Fibroblast of pulmonary artery (primary cell): ENCODE data around the gene RANBP17.
"Not testable (repeated sequence)": the region's sequence is repeated elsewhere in the genome, so short reads cannot be mapped to it uniquely, and the experiment has no call there.

Experiments
- DNase-seq: peaks from one replicate; pipeline ENCODE4 v3.0.0-alpha.2; 2010; ENCODE audit warnings: low read depth
- H3K4me3 ChIP-seq: replicated peaks from 2 replicates; pipeline ENCODE4 v1.5.1; 2011; ENCODE audit warnings: low read depth, mild to moderate bottlenecking, control low read depth, low read length, moderate library complexity
- TF ChIP-seq, protein P1 (sequence below): IDR thresholded peaks from 2 replicates; pipeline ENCODE4 v1.5.1; 2011; ENCODE audit warnings: mild to moderate bottlenecking, control low read depth, low read length, inconsistent platforms; ENCODE audit errors: missing control alignments

The RANBP17 gene

GRCh38 chr5:170826117-170826516 is 35.7 kb upstream of the RANBP17 start:
- TF ChIP-seq, protein P1, sequence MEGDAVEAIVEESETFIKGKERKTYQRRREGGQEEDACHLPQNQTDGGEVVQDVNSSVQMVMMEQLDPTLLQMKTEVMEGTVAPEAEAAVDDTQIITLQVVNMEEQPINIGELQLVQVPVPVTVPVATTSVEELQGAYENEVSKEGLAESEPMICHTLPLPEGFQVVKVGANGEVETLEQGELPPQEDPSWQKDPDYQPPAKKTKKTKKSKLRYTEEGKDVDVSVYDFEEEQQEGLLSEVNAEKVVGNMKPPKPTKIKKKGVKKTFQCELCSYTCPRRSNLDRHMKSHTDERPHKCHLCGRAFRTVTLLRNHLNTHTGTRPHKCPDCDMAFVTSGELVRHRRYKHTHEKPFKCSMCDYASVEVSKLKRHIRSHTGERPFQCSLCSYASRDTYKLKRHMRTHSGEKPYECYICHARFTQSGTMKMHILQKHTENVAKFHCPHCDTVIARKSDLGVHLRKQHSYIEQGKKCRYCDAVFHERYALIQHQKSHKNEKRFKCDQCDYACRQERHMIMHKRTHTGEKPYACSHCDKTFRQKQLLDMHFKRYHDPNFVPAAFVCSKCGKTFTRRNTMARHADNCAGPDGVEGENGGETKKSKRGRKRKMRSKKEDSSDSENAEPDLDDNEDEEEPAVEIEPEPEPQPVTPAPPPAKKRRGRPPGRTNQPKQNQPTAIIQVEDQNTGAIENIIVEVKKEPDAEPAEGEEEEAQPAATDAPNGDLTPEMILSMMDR: no peak
- DNase-seq: no peak
- H3K4me3 ChIP-seq: no peak overlapping the region

DNA sequence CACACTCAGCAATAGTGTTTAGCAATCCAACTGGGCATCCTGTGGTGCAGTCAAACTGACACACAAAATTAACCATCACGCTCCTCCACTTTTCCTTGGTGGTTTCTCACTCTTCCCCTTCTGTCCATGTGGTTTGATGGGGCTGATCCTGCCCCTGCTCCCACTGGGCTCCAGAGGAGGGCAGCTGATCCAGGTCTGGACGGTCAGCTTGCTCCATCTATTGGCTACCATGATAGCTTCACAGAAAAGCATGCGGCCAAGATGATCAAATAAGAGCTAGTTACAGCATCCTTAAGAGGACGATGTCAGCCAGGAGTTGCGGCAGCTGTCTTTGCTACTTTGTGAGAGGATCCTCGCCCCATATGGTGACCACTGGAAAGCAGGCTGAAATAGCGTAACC is 29.6 kb upstream of the RANBP17 start:
- DNase-seq: no peak
- TF ChIP-seq, protein P1: no peak
- H3K4me3 ChIP-seq: no peak overlapping the region

DNA sequence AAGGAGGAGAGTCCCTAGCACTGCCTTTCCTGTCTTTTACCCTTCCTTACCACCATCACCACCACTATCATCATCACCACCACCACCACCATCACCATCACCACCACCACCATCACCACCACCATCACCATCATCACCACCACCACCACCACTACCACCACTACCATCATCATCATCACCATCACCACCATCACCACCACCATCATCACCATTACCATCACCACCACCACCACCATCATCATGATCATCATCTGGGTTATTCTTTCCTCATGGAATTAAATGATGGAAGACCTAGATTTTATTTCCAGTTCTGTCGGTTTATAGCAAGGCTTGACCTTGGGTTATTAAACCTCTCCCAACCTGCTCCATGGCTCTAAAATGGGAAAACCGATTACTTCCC is 27.8 kb upstream of the RANBP17 start:
- not testable (repeated sequence) for H3K4me3 ChIP-seq, DNase-seq

DNA sequence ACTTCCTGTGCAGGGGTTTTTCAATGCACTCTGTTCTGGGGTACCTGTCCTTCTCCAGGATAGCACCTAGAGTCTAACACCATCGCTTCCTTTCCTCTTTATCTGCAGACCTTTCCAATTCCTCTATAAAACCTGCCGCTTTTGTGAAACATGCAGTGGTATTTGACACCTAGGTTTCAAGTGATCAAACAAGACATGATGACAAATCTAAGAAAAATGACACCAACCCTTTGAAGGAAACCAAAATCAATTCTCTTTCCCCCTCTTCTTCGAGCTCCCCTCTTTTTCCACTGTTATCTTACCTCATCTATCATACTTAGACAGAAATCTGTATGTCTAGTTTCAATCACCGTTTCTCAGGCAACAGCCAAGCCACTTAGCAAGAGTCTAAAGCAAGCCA is 25.6 kb upstream of the RANBP17 start:
- no peak overlapping the region for H3K4me3 ChIP-seq
- TF ChIP-seq, protein P1: no peak
- no peak for DNase-seq

DNA sequence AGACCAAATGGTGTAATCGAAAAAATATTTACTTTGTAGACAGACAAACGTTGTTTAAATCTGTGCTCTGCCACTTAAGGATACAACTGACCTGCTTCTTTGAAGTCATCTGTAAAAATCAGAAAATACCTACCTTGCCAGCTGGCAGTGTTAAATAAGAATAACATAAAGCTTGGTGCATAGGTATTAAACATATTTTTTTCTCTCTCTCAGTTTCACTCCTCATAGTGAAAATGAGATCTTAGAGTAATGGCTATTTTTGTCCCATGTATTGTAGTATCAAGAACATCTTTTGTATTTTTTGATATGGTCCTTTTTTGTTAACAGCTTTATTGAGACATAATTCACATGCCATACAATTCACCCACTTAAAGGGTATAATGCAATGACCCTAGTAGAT is 17.9 kb upstream of the RANBP17 start:
- no peak overlapping the region for H3K4me3 ChIP-seq
- TF ChIP-seq, protein P1: no peak
- DNase-seq: no peak

DNA sequence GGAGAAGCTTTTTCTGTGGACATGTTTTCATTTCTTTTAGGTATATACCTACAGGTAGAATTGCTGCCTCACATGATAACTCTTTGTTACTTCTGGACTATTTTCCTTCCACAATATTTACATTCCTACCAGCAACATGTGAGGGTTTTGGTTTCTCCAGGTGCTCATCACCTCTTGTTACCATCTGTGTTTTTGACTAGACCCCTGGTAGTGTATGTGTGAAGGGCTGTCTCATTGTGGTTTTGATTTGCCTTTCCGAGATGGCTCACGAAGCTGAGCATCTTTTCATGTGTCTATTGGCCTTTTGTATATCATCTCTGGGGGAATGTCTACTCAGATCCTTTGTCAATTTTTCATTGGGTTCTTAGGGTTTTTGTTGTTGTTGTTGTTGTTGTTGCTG is 17.2 kb upstream of the RANBP17 start:
- TF ChIP-seq, protein P1: no peak
- no peak for DNase-seq
- H3K4me3 ChIP-seq: no peak overlapping the region

DNA sequence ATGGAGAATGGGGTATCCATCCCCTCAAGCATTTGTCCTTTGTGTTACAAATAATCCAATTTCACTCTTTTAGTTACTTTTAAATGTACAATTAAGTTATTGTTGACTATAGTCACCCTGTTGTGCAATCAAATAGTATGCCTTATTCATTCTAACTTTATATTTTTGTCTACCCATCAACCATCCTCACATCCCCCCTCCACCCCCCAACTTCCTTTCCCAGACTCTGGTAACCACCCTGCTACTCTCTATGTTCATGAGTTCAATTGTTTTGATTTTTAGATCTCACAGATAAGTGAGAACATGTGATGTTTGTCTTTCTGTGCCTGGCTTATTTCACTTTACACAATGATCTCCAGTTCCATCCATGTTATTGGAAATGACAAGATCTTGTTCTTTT is 15.4 kb upstream of the RANBP17 start:
- DNase-seq: peak; percentile 26
- TF ChIP-seq, protein P1: no peak
- no peak overlapping the region for H3K4me3 ChIP-seq

GRCh38 chr5:170846846-170847245 is 15.0 kb upstream of the RANBP17 start:
- TF ChIP-seq, protein P1: no peak
- H3K4me3 ChIP-seq: no peak overlapping the region
- no peak for DNase-seq
